Activated CD4-positive, alpha-beta T cell treated with anti-CD3 and anti-CD28 coated beads, Interleukin-2, Interleukin-6, amounts not matched to agents 100 ng/mL and 50 ng/mL, durations not matched to agents 16 hours and 8 hours (primary cell): ENCODE results near the gene SPATA32.
"Not testable (repeated sequence)": the region's sequence is repeated elsewhere in the genome, so short reads cannot be mapped to it uniquely, and the experiment has no call there.

Experiments used
- DNase-seq: peaks from one replicate; pipeline ENCODE4 v3.0.0-alpha.2; 2020

Gene SPATA32

GRCh38 chr17:45270828-45271418, 9.0 kb upstream of the SPATA32 start:
- DNase-seq = peak; percentile 53

- no peak for DNase-seq
Measured at GRCh38 chr17:45269912-45270311, 8.0 kb upstream of the SPATA32 start.

- no peak for DNase-seq
Measured at GRCh38 chr17:45267436-45268055, 5.7 kb upstream of the SPATA32 start.

- no peak for DNase-seq
Measured at GRCh38 chr17:45266372-45266926, 4.6 kb upstream of the SPATA32 start.

GRCh38 chr17:45265821-45266220, 3.9 kb upstream of the SPATA32 start:
- no peak for DNase-seq

- DNase-seq = no peak
Measured at GRCh38 chr17:45264988-45265387, 3.1 kb upstream of the SPATA32 start.

GRCh38 chr17:45264430-45264829, 2.5 kb upstream of the SPATA32 start:
- no peak for DNase-seq

GRCh38 chr17:45263477-45263860, 1.6 kb upstream of the SPATA32 start:
- DNase-seq = no peak

- no peak for DNase-seq
Measured at GRCh38 chr17:45262516-45263476, 902 bp upstream of the SPATA32 start.

GRCh38 chr17:45260204-45260783, 1.6 kb downstream of the SPATA32 start:
- DNase-seq = no peak

- no peak for DNase-seq
Measured at GRCh38 chr17:45258981-45259380, 2.9 kb downstream of the SPATA32 start.

- no peak for DNase-seq
Measured at GRCh38 chr17:45257115-45257514, 4.8 kb downstream of the SPATA32 start.

- DNase-seq = no peak
Measured at GRCh38 chr17:45256114-45256966, 5.6 kb downstream of the SPATA32 start.

GRCh38 chr17:45255358-45255757, 6.5 kb downstream of the SPATA32 start:
- DNase-seq = no peak

GRCh38 chr17:45253879-45254278, 8.0 kb downstream of the SPATA32 start:
- no peak for DNase-seq

- not testable (repeated sequence) for DNase-seq
Measured at GRCh38 chr17:45253237-45253636, 8.7 kb downstream of the SPATA32 start.

GRCh38 chr17:45251931-45252330, 10.0 kb downstream of the SPATA32 start:
- no peak for DNase-seq

- peak; percentile 84 for DNase-seq
Measured at GRCh38 chr17:45248132-45248957, 13.5 kb downstream of the SPATA32 start.

- peak; percentile 99 for DNase-seq
Measured at GRCh38 chr17:45247429-45248131, 14.3 kb downstream of the SPATA32 start.

GRCh38 chr17:45246861-45247428, 14.9 kb downstream of the SPATA32 start:
- DNase-seq = peak; percentile 35
